Measurements from ENCODE around the gene APOO.

DNA sequence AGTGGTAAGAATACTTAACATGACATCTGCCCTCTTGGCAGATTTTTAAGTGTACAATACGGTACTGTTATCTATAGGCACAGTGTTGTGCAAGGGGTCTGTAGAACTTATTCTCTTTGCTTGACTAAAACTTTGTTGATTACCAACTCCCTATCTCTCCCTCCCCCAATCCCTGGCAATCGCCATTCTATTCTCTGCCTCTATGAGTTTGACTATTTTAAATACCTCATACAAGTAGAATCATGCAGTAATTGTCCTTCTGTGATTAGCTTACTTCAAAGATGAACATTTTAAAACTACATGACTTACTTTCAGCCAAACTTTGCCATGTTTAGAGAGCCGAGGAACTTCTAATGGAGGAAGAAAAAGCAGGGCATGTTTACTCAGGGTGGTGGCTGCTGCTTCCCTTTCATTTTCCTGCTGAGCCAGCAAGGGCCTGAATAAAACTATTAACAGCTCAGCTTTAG lies 62.4 kb downstream of the APOO start:
- TF ChIP-seq, protein P1, sequence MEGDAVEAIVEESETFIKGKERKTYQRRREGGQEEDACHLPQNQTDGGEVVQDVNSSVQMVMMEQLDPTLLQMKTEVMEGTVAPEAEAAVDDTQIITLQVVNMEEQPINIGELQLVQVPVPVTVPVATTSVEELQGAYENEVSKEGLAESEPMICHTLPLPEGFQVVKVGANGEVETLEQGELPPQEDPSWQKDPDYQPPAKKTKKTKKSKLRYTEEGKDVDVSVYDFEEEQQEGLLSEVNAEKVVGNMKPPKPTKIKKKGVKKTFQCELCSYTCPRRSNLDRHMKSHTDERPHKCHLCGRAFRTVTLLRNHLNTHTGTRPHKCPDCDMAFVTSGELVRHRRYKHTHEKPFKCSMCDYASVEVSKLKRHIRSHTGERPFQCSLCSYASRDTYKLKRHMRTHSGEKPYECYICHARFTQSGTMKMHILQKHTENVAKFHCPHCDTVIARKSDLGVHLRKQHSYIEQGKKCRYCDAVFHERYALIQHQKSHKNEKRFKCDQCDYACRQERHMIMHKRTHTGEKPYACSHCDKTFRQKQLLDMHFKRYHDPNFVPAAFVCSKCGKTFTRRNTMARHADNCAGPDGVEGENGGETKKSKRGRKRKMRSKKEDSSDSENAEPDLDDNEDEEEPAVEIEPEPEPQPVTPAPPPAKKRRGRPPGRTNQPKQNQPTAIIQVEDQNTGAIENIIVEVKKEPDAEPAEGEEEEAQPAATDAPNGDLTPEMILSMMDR (IDR thresholded peaks at IDR 0.05) = no peak
- TF ChIP-seq POLR2A (IDR thresholded peaks at IDR 0.05) = no peak
- TF ChIP-seq EP300 (IDR thresholded peaks at IDR 0.05) = no peak
